GM10266 (cell line): ENCODE measurements around the gene SCOC.

Source experiments
- DNase-seq: peaks from one replicate; pipeline ENCODE4 v3.0.0; 2012; ENCODE audit errors: extremely low spot score
- CTCF ChIP-seq: IDR thresholded peaks from 2 replicates; pipeline ENCODE4 v1.5.1; 2012; ENCODE audit warnings: mild to moderate bottlenecking, low read depth; ENCODE audit not compliant: control insufficient read depth, insufficient read depth; ENCODE audit errors: missing control alignments

Gene SCOC

DNA sequence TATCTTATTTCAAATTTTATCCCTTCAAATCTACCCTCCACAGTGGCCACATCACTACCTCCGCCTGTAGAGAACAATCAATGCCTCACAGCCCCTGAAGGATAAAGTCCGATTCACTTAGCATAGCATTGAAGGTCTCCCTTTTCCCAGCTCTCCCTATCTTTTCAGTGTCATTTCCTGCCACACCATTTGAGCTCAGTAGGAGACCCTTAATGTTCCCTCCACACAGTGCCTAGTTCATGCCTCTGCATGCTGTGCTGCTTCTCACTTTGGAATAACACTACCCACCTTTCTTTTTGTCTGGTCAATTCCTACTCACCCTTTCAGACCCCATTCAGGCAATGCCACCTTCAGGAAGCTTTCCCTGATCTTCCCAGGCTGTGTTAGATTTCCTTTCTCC lies 23.6 kb upstream of the SCOC start:
- DNase-seq: no peak
- no peak for TF ChIP-seq CTCF

DNA sequence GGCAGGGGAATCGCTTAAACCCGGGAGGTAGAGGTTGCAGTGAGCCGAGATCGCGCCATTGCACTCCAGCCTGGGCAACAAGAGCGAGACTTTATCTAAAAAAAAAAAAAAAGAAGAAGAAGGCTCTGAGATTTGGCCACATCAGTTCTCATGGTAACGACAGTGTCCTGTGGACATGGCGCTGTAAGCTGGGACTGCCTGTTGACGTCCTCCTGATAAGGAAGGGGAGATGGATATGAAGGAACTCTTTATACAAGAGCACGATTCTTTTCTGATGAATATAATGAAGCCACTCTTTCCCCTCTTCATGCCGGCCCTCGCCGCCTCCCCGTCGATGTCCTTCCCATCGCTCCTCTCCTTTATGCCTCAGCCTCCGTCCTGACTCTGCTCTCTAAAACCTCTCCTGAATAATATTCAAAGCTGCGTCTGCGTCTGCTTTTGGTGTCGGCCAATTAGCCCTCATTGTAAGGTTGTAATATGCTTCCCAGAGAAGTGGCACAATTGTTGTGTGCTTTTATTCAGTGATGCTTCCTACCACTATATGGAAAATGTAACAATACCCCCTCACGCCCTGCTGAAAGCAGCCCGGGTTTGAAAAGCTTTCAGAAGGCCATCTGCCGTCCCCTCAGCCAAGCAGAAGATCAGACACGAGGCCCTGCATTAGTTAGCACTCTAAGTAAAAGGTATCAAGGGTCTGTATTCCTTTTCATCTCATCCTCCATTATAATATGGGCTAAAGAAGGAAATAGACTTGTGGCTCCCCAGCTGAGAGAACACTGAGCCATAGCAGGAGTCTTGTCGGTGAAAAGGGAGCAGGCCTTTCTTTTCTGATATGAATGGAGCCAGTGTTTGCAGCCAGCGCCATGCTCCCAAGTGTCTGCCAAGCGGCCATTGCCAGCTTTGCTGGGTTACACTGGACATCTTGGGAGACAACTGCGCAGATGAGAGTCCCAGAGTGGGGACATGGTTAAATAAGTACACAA lies 22.1 kb upstream of the SCOC start:
- no peak for TF ChIP-seq CTCF
- DNase-seq: no peak

GRCh38 chr4:140353786-140354185 lies 19.7 kb upstream of the SCOC start:
- TF ChIP-seq CTCF: no peak

DNA sequence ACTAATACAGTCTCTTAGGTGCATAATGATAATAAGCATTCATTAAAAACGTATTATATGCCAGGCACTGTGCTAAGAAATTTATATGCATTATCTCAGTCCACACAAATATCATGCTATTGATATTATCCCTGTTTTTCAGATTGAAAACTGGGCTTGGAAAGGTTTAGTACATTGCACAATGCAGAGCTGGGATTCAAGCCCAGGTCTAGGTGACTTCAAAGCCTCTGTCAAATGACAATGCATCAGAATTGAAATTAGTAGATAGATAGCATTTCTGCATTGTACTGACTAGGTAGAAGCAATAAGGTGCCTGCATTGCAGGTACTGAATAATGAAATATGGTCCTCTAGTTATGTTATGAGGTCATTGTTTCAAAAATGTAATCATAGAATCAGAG lies 18.2 kb upstream of the SCOC start:
- TF ChIP-seq CTCF: no peak
- no peak for DNase-seq

More at GRCh38 chr4:140353786-140354185, 19.7 kb upstream of the SCOC start:
- no peak for DNase-seq

- DNase-seq: no peak
- no peak for TF ChIP-seq CTCF
Observed at GRCh38 chr4:140357868-140358267, 15.6 kb upstream of the SCOC start.

DNA sequence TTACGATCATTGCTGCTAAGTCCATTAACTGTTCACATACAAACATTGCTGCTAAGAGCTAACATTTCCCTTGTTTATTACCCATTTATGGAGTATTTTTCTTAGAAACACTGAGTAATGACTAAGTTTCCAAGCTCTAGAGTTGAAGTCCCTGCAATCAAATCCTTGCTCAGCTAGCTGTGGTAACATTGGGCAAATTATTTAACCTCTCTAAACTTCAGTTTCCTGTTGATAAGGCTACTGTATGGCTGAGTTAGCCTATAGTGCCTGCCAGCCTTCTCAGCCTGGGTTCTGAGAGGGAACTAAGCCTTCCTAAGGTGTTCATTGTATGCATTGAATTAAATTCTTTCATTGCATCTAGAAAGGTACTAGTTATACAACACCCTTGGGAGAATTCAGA lies 15.2 kb upstream of the SCOC start:
- DNase-seq: no peak
- no peak for TF ChIP-seq CTCF
